GM12873 (cell line): ENCODE measurements around the gene DAO.

Source experiments
- TF ChIP-seq, protein P1 (sequence below): IDR thresholded peaks from 2 replicates; pipeline ENCODE4 v1.5.1; 2012; ENCODE audit warnings: low read depth, mild to moderate bottlenecking, moderate library complexity, low read length, control low read depth; ENCODE audit not compliant: insufficient read depth; ENCODE audit errors: missing control alignments

DAO gene

DNA sequence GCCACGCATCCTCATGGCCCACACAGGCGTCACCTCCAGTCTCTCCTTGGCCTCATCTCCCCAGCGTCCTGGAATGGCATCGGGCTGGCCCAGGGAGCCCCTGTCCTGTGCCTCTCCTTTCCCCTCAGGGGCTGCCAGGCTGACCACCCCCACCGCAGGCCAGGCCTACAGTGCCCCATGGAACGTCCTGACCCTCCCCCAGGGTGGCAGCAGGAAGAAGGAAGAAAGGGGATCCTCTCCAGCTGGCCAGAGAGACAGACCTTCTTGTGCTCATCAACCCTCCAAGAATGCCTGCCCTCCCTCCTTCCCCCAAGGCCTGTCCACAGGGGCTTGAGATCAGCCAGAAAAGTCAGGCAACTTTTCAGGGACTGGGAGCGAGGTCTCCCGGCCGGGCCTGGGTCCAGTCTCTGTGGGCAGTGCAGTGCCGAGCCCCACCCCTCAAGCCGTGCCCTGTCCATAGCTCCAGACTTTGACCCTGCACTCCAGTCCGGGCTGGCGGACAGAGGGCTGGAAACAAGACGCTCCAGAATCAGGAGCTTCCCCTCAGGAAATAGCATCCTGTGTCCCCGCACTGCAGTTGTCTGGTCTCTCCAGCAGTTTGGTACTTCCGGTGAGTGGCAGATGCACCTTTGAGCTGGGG lies at the start of gene DAO:
Gene DAO, plus strand, starts transcription at position 478 of the 640 bp plus-strand sequence. CDS start 4,915 bp downstream, outside the sequence.
- TF ChIP-seq, protein P1, sequence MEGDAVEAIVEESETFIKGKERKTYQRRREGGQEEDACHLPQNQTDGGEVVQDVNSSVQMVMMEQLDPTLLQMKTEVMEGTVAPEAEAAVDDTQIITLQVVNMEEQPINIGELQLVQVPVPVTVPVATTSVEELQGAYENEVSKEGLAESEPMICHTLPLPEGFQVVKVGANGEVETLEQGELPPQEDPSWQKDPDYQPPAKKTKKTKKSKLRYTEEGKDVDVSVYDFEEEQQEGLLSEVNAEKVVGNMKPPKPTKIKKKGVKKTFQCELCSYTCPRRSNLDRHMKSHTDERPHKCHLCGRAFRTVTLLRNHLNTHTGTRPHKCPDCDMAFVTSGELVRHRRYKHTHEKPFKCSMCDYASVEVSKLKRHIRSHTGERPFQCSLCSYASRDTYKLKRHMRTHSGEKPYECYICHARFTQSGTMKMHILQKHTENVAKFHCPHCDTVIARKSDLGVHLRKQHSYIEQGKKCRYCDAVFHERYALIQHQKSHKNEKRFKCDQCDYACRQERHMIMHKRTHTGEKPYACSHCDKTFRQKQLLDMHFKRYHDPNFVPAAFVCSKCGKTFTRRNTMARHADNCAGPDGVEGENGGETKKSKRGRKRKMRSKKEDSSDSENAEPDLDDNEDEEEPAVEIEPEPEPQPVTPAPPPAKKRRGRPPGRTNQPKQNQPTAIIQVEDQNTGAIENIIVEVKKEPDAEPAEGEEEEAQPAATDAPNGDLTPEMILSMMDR: no peak

DNA sequence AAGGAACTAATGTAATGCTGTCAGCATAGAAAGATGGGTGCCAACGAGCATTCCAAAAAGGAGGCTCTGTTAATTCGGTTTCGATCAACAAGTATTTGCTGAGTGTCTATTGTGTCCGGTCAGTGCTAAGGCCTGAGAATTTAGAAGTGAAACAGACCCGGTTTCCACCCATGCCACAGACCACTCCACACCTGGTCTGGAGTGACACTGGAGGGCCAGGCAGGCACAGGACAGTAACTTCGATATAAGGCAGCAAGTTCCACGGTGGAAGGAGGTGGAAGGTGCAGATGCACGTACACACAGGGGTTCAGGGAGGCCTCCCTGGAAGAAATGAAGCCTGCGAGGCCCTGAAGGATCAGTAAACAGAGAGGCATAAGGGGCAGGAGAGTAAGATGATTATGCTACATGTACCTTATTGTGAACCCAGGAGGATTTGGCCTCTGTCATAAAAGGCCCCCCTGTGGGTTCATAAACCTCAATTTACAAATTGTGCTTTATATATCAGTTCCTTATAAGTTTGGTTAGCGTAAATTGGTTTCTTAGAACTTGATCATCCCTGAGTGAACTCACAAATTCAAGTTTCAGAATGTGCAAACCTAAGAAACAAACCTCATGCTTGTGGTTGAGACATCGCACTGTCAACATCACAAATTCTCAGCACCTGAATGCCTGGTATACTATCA lies 48.4 kb upstream of the DAO start:
- TF ChIP-seq, protein P1: no peak

DNA sequence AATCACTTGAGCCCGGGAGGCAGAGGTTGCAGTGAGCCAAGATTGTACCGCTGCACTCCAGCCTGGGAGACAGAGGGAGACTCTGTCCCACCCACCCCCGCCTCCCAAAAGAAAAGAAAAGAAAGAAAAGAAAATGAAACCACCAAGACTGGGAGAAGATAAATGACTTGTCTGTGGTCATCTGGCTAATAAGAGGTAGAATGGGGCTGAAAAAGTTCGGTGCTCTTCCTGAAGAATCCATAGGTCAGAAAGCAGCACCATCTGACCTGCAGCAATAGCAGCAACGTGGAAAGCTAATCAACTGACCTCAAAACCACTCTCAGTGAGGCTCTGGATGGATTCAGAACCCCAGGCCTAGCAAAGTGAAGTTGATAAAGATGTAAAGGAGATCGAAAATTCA lies 47.7 kb upstream of the DAO start:
- TF ChIP-seq, protein P1: no peak

DNA sequence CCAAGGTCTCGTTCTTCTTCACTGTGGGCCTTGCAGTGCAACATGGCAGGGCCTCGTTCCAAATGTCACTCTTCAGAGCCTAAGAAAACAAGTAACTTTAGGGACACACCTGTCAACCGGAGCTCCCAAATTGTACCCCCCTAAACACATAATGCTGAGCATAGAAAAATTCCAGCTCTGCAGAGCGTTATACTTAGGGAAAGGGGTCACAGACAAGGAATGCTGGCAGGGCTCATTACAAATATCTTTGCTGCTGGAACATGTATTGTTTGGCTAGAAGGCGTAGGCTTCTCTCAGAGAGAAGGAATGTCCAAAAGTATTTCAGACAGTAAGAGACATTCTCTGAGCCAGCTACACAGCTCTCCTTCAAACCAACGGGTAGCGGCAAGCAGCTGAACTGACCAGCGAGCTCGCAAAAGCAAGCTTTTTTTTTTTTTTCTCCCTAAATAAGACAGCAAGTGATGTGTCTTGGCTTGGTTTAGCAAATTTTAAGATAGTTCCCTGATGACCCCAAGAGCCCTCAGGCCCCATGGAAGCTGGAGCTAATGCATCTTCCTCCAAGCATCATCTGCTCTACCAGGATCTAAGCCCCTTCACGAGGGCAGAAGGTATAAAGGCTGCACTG lies 47.0 kb upstream of the DAO start:
- TF ChIP-seq, protein P1: no peak

DNA sequence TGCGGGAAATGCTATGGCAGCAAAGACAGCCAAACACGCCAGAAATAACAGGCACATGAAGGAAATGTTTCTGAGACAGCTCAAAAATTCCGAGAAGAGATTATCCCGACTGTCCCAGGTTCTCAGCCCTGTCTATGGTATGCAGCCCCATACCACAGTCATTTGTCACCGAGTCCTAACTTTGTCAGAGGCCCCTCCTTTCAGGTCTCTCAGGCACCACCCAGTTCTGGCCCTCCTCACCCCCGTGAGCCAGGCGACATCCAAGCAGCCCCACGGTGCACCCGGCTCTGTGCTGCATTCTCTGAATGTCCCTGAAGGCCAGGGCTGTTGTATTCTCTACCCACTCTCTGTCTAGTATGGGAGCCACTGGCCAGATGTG lies 46.5 kb upstream of the DAO start:
- TF ChIP-seq, protein P1: no peak

DNA sequence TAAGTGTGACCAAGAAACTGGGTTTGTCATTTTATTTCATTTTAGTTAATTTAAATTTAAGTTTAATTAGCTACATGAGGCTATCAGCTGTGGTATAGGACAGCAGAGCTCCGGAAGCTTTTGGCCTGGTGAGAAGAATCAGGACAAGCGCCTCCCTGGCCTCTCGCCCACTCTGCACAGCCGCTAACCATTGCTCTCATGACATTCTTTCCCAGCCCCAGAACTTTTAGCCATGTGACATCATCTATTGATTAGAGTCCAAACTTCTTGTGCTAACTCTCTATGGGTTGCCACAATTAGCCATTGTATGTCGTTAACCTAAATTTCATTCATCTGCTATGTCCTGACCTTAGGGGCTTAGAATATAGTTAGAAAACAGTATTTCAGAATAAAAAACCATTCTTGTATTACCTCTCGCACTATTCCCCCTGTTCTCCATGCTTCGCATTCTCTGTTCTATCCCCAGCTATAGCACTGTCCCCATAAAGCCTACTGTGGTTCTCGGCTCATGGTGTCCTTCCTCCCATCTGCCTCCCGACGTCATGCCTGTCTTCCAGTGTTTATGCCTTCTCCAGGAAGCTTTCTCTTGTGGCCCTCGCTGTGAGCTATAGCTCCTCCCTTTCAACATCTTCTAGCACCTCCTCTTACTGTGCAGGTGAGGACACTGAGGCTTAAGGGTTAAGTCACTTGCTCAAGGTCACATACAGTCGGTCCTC lies 46.0 kb upstream of the DAO start:
- TF ChIP-seq, protein P1: no peak
